ENCODE measurements around the gene TRAK1. TPM values are rescaled to one million over a fixed set of nuclear protein-coding genes. Genes with fewer than 3 reads are reported as not detected.

Gene TRAK1
- total and polyA plus RNA-seq, 2 of the 4 experiments (the other 2 are of a cell fraction) = 25.6 to 28.1 TPM

GRCh38 chr3:42099020-42099765, 8.0 kb downstream of the TRAK1 start:
- in situ Hi-C loops (cut with MboI; ENCODE audit: low sequenced_read_pairs) (loop anchor here (5.0 kb wide), 1 partner anchor 87 kb away; no protein-coding TSS in a partner anchor), dilution Hi-C loops (cut with HindIII; ENCODE audit: low sequenced_read_pairs, unreplicated experiment) (no loop called here), intact Hi-C loops (cut with micrococcal nuclease) (loop anchor here (1.0 to 5.0 kb wide), 4 partner anchors 67 to 205 kb away; no protein-coding TSS in a partner anchor)
- Histone ChIP-seq H3K27me3 (ENCODE audit: control insufficient read depth, insufficient read depth, low read length) (no peaks in the 10 kb centered on the region), H4K91ac (ENCODE audit: insufficient read depth, low read depth, low read length) (no peak overlapping the region), H3K9me1 (ENCODE audit: insufficient read depth, low read length) (peaks cover 10% of the 10 kb centered on the region; the same call in 1 of the 2 replicates), H3K4me2 (ENCODE audit: low read depth, low read length) (no peak overlapping the region), H3K4me3 (ENCODE audit: insufficient read depth, low read depth, low read length) (no peak overlapping the region), H2BK20ac (ENCODE audit: low read depth, low read length) (peak overlapping the region; percentile 58), H3K27ac (ENCODE audit: insufficient read depth, low read length) (no peak overlapping the region), H2AFZ (replicated peaks; ENCODE audit: low read length, poor library complexity) (peak overlapping the region; percentile 25), H2BK15ac (ENCODE audit: low read depth, low read length) (no peak overlapping the region; the same call in 2 of the 3 replicates), H3K56ac (ENCODE audit: extremely low read depth, insufficient read depth, low read length) (no peak overlapping the region), H3K9me3 (ENCODE audit: control insufficient read depth, insufficient read depth, low read length) (no peaks in the 10 kb centered on the region), H3K4ac (ENCODE audit: low read depth, low read length) (peak overlapping the region; percentile 29), H4K20me1 (ENCODE audit: insufficient read depth, low read length) (no peaks in the 10 kb centered on the region), H2BK120ac (ENCODE audit: low read depth, low read length) (no peak overlapping the region), H3K79me1 (ENCODE audit: low read depth in 1 of 2, low read length in 2 of 2) (peaks cover 8 to 55% of the 10 kb centered on the region in 2 experiments; a peak in 3 of 4 replicates), H2AK5ac (ENCODE audit: low read depth, low read length) (peak overlapping the region; percentile 28; the same call in 1 of the 2 replicates), H3K9ac (ENCODE audit: low read depth, low read length) (no peak overlapping the region), H2BK5ac (ENCODE audit: low read depth, low read length, poor library complexity, severe bottlenecking) (no peak overlapping the region), H3K18ac (ENCODE audit: low read depth, low read length) (no peak overlapping the region), H3K36me3 (ENCODE audit: control insufficient read depth, insufficient read depth, low read length) (no peaks in the 10 kb centered on the region), H3K14ac (replicated peaks; ENCODE audit: low read depth, low read length) (0 out of 2 replicates have a peak overlapping the region, but pooled peaks have one; percentile 8), H4K8ac (ENCODE audit: low read depth in 2 of 2, low read length in 2 of 2) (peak overlapping the region in 1 of 2 experiments; percentile 50; a peak in 1 of 4 replicates), H4K5ac (ENCODE audit: low read depth, low read length) (no peak overlapping the region), H3K4me1 (ENCODE audit: control insufficient read depth, insufficient read depth, low read length) (peaks cover 23% of the 10 kb centered on the region), H2AK9ac (replicated peaks; ENCODE audit: low read depth, low read length, poor library complexity) (no peak overlapping the region), H3K23ac (ENCODE audit: low read depth, low read length) (no peak overlapping the region)
- CTCF ChIA-PET = interaction anchor here (0.5 to 2.9 kb wide), 19 partner anchors 8 to 204 kb away, joined by 3 to 12 read pairs (median 4); partner anchors contain the start of gene TRAK1
- DNase-seq (no peak), ATAC-seq (ENCODE audit: low read depth) (no peak)
- POLR2A ChIA-PET (ENCODE audit: unreplicated experiment) = no interaction called here
- WGBS, 2 experiments (ENCODE audit: extremely low coverage in 2 of 2, insufficient read length in 1 of 2) = 91% methylated on average over 4 of the region's 19 CpGs; no CpG with 5 or more reads in 1 of the 2 experiments
- BruUV-seq (replicated peaks) = no TSS peak
- TF ChIP-seq RFX5 (IDR thresholded peaks at IDR 0.05; ENCODE audit: low read depth, low read length) (no peak), NFE2L2 (IDR thresholded peaks at IDR 0.05; ENCODE audit: low read depth, low read length) (no peak), BHLHE40 (IDR thresholded peaks at IDR 0.05; ENCODE audit: low read depth, low read length) (no peak), USF2 (IDR thresholded peaks at IDR 0.05; ENCODE audit: low read depth, low read length) (no peak), MXI1 (IDR thresholded peaks at IDR 0.05; ENCODE audit: borderline replicate concordance, low read depth, low read length) (no peak), CHD1 (IDR thresholded peaks at IDR 0.05; ENCODE audit: low read depth, low read length) (no peak), CEBPB (IDR thresholded peaks at IDR 0.05; ENCODE audit: low read depth, low read length) (no peak), POLR2A (IDR thresholded peaks at IDR 0.05; ENCODE audit: low read depth, low read length) (no peak), CTCF (conservative IDR thresholded peaks at IDR 0.05; ENCODE audit: low read depth, low read length) (no peak), RCOR1 (IDR thresholded peaks at IDR 0.05; ENCODE audit: insufficient replicate concordance, low read length) (no peak), RAD21 (IDR thresholded peaks at IDR 0.05; ENCODE audit: low read length) (no peak), FOS (IDR thresholded peaks at IDR 0.05; ENCODE audit: low read depth, low read length) (no peak), MAFK (IDR thresholded peaks at IDR 0.05; ENCODE audit: low read depth, low read length) (no peak)
- TF ChIP-seq, protein P1, sequence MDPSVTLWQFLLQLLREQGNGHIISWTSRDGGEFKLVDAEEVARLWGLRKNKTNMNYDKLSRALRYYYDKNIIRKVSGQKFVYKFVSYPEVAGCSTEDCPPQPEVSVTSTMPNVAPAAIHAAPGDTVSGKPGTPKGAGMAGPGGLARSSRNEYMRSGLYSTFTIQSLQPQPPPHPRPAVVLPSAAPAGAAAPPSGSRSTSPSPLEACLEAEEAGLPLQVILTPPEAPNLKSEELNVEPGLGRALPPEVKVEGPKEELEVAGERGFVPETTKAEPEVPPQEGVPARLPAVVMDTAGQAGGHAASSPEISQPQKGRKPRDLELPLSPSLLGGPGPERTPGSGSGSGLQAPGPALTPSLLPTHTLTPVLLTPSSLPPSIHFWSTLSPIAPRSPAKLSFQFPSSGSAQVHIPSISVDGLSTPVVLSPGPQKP (IDR thresholded peaks at IDR 0.05; ENCODE audit: borderline replicate concordance, low read depth, low read length) = no peak
